ENCODE measurements around the gene PHF19.

- TF ChIP-seq EGR1 (IDR thresholded peaks at IDR 0.05; ENCODE audit: borderline replicate concordance, low read depth, low read length): no peak
- no peak for TF ChIP-seq SP1 (IDR thresholded peaks at IDR 0.05; ENCODE audit: low read depth, low read length)
- no peak for TF ChIP-seq CTCF (IDR thresholded peaks at IDR 0.05; ENCODE audit: control extremely low read depth in 1 of 3, insufficient read depth in 1 of 3, low read depth in 1 of 3, low read length in 3 of 3)
- no peak for TF ChIP-seq EP300 (IDR thresholded peaks at IDR 0.05; ENCODE audit: borderline replicate concordance in 1 of 2, low read depth in 2 of 2, low read length in 2 of 2)
- TF ChIP-seq TCF12 (IDR thresholded peaks at IDR 0.05; ENCODE audit: low read depth, low read length): no peak
- no peak for TF ChIP-seq EZH2 (IDR thresholded peaks at IDR 0.05; ENCODE audit: low read depth, low read length, severe bottlenecking)
- no peak for TF ChIP-seq GTF2F1 (IDR thresholded peaks at IDR 0.05; ENCODE audit: borderline replicate concordance, low read depth, low read length)
- TF ChIP-seq MAX (IDR thresholded peaks at IDR 0.05): no peak
- TF ChIP-seq JUN (IDR thresholded peaks at IDR 0.05; ENCODE audit: low read depth, low read length): no peak
- TF ChIP-seq RNF2 (IDR thresholded peaks at IDR 0.05; ENCODE audit: borderline replicate concordance, low read depth, low read length, missing control alignments, poor library complexity, severe bottlenecking): no peak
- TF ChIP-seq POLR2AphosphoS5 (IDR thresholded peaks at IDR 0.05; ENCODE audit: low read depth, low read length): no peak
- no peak for TF ChIP-seq POLR2A (IDR thresholded peaks at IDR 0.05; ENCODE audit: control extremely low read depth in 1 of 2, low read depth in 2 of 2, low read length in 2 of 2)
- TF ChIP-seq POU5F1 (IDR thresholded peaks at IDR 0.05; ENCODE audit: low read depth, low read length): no peak
Measured at GRCh38 chr9:120857481-120857880, 19.5 kb downstream of the PHF19 start.
